H1 (cell line): ENCODE data around the gene TNFRSF8. TPM values are rescaled to one million over a fixed set of nuclear protein-coding genes. Genes with fewer than 3 reads are reported as not detected.

Experiments used
- CTCF ChIA-PET: fragments of 300-600 bp; sonication (Branson Sonifier 250); formaldehyde crosslinking; loops from one replicate; lab custom pipeline; 2021; ENCODE audit not compliant: partially characterized antibody; lab: Charles Lee
- POLR2A ChIA-PET: fragments of 300-600 bp; sonication (Branson Sonifier 250); formaldehyde crosslinking; loops from one replicate; lab custom pipeline; 2021; ENCODE audit warnings: inconsistent platforms; ENCODE audit not compliant: partially characterized antibody; lab: Charles Lee
- DNase-seq, 2 experiments: peaks; one replicate each; pipeline versions ENCODE4 v3.0.0 to v3.0.0-alpha.2; 2010 to 2022; ENCODE audit warnings: low spot score in 2 of 2, low read depth in 1 of 2, mixed read lengths in 1 of 2
- FAIRE-seq: peaks from 2 replicates; lab custom pipeline; 2011; peaks lifted over from hg19 to GRCh38; lab: Jason Lieb, UNC
- H2AFZ ChIP-seq: 2 replicates; pipeline ENCODE4 v1.8.1; 2012; ENCODE audit warnings: low read length, inconsistent platforms
- H2AK5ac ChIP-seq: 2 replicates; pipeline ENCODE4 v1.6.1; 2013; ENCODE audit warnings: low read depth, low read length
- H2BK120ac ChIP-seq: replicated peaks from 2 replicates; pipeline ENCODE3; 2013; ENCODE audit warnings: low read depth, low read length, inconsistent platforms
- H2BK12ac ChIP-seq: 2 replicates; pipeline ENCODE4 v1.6.1; 2013; ENCODE audit warnings: low read depth, low read length
- H2BK15ac ChIP-seq: 2 replicates; pipeline ENCODE4 v1.6.1; 2013; ENCODE audit warnings: low read length
- H2BK20ac ChIP-seq: 2 replicates; pipeline ENCODE4 v1.6.1; 2013; ENCODE audit warnings: low read length
- H2BK5ac ChIP-seq: 2 replicates; pipeline ENCODE4 v1.6.1; 2013; ENCODE audit warnings: low read depth, low read length
- H3K14ac ChIP-seq: 2 replicates; pipeline ENCODE4 v1.6.1; 2013; ENCODE audit warnings: inconsistent platforms; ENCODE audit not compliant: insufficient read length
- H3K18ac ChIP-seq: 2 replicates; pipeline ENCODE4 v1.6.1; 2013; ENCODE audit warnings: low read length; ENCODE audit errors: extremely low read depth
- H3K23ac ChIP-seq: 2 replicates; pipeline ENCODE4 v1.6.1; 2013; ENCODE audit warnings: inconsistent platforms; ENCODE audit not compliant: insufficient read length
- H3K23me2 ChIP-seq: 2 replicates; pipeline ENCODE4 v1.6.1; 2013; ENCODE audit warnings: low read depth, low read length
- H3K27ac ChIP-seq: 2 replicates; pipeline ENCODE4 v1.6.1; 2011; ENCODE audit warnings: low read depth, low read length, inconsistent platforms
- H3K27me3 ChIP-seq, 4 experiments: replicated peaks in 1 of 4; 1 replicate in 1 of 4; 2 replicates in 3 of 4; pipeline versions ENCODE4 v1.6.1 to v1.8.1; 2011 to 2013; ENCODE audit warnings: low read length in 3 of 4, mild to moderate bottlenecking in 3 of 4, inconsistent platforms in 2 of 4, mixed read lengths in 2 of 4, moderate library complexity in 1 of 4; ENCODE audit not compliant: control insufficient read depth in 3 of 4, insufficient read depth in 3 of 4; ENCODE audit errors: extremely low read depth in 1 of 4
- H3K36me3 ChIP-seq, 4 experiments: 2 replicates each; pipeline versions ENCODE4 v1.6.1 to v1.8.1; 2011 to 2013; ENCODE audit warnings: mild to moderate bottlenecking in 4 of 4, low read length in 3 of 4, moderate library complexity in 2 of 4, control low read depth in 1 of 4, inconsistent platforms in 1 of 4; ENCODE audit not compliant: insufficient read depth in 4 of 4, control insufficient read depth in 2 of 4
- H3K4ac ChIP-seq: replicated peaks from 2 replicates; pipeline ENCODE3; 2013; ENCODE audit warnings: low read length, low read depth, mixed read lengths, inconsistent platforms; ENCODE audit not compliant: insufficient read length
- H3K4me1 ChIP-seq, 4 experiments: replicated peaks in 1 of 4; 1 replicate in 1 of 4; 2 replicates in 3 of 4; pipeline versions ENCODE4 v1.6.1 to v1.8.1; 2011 to 2013; ENCODE audit warnings: low read length in 3 of 4, inconsistent platforms in 2 of 4, mixed read lengths in 1 of 4; ENCODE audit not compliant: insufficient read depth in 4 of 4, control insufficient read depth in 3 of 4
- H3K4me2 ChIP-seq, 2 experiments: 2 replicates each; pipeline versions ENCODE4 v1.6.1 to v1.8.1; 2011 to 2013; ENCODE audit warnings: low read depth in 2 of 2, low read length in 2 of 2, control low read depth in 1 of 2, inconsistent platforms in 1 of 2, mild to moderate bottlenecking in 1 of 2; ENCODE audit not compliant: insufficient read depth in 1 of 2
- H3K4me3 ChIP-seq, 4 experiments: fragments of 200-600, 300-600 bp in 1 of 4; sonication (generic), shearing (Covaris generic), sonication (Bioruptor Twin) in 1 of 4; 2 replicates each; pipeline versions ENCODE4 v1.5.1 to v1.8.1; 2011 to 2016; ENCODE audit warnings: low read length in 4 of 4, low read depth in 3 of 4, control low read depth in 2 of 4, inconsistent platforms in 2 of 4, mild to moderate bottlenecking in 2 of 4, mixed read lengths in 1 of 4, moderate library complexity in 1 of 4; ENCODE audit not compliant: insufficient read depth in 2 of 4; ENCODE audit errors: extremely low read depth in 1 of 4
- H3K56ac ChIP-seq: replicated peaks from 2 replicates; pipeline ENCODE3; 2013; ENCODE audit warnings: low read depth, mild to moderate bottlenecking, mixed read lengths, low read length, inconsistent platforms; ENCODE audit not compliant: insufficient read length
- H3K79me1 ChIP-seq: 2 replicates; pipeline ENCODE4 v1.6.1; 2013; ENCODE audit warnings: low read depth, low read length, control low read depth
- H3K79me2 ChIP-seq, 2 experiments: 2 replicates each; pipeline versions ENCODE4 v1.6.1 to v1.8.1; 2012 to 2013; ENCODE audit warnings: low read length in 2 of 2, mild to moderate bottlenecking in 2 of 2, inconsistent platforms in 1 of 2; ENCODE audit not compliant: insufficient read depth in 2 of 2, control insufficient read depth in 1 of 2
- H3K9ac ChIP-seq, 4 experiments: replicated peaks in 1 of 4; 1 replicate in 1 of 4; 2 replicates in 3 of 4; pipeline versions ENCODE4 v1.6.1 to v1.8.1; 2011 to 2013; ENCODE audit warnings: low read depth in 3 of 4, low read length in 3 of 4, control low read depth in 2 of 4, mild to moderate bottlenecking in 2 of 4, moderate library complexity in 2 of 4, inconsistent platforms in 1 of 4; ENCODE audit errors: extremely low read depth in 1 of 4
- H3K9me3 ChIP-seq, 2 experiments: 2 replicates each; pipeline versions ENCODE4 v1.6.1 to v1.8.1; 2012 to 2013; ENCODE audit warnings: mild to moderate bottlenecking in 2 of 2, moderate library complexity in 2 of 2, control low read depth in 1 of 2, inconsistent platforms in 1 of 2, low read depth in 1 of 2, low read length in 1 of 2, mixed read lengths in 1 of 2; ENCODE audit not compliant: insufficient read depth in 2 of 2
- H4K20me1 ChIP-seq, 2 experiments: replicated peaks in 1 of 2; 2 replicates each; pipeline versions ENCODE3 to v1.8.1; 2011 to 2013; ENCODE audit warnings: inconsistent platforms in 2 of 2, low read length in 2 of 2, mild to moderate bottlenecking in 1 of 2; ENCODE audit not compliant: insufficient read depth in 2 of 2, control insufficient read depth in 1 of 2
- H4K5ac ChIP-seq: 2 replicates; pipeline ENCODE4 v1.6.1; 2013; ENCODE audit warnings: low read length, low read depth, mixed read lengths, inconsistent platforms; ENCODE audit not compliant: insufficient read length
- H4K8ac ChIP-seq: 2 replicates; pipeline ENCODE4 v1.8.0; 2013; ENCODE audit warnings: mild to moderate bottlenecking, moderate library complexity, low read length, inconsistent platforms; ENCODE audit not compliant: insufficient read depth; ENCODE audit errors: extremely low read depth
- H4K91ac ChIP-seq: replicated peaks from 2 replicates; pipeline ENCODE3; 2013; ENCODE audit warnings: low read length, mixed read lengths, inconsistent platforms; ENCODE audit not compliant: insufficient read length
- SAP30 ChIP-seq: fragments of 300-600 bp; sonication (generic); IDR thresholded peaks from 2 replicates; pipeline ENCODE4 v1.7.1; 2012; ENCODE audit warnings: low read length, moderate library complexity, mild to moderate bottlenecking, inconsistent platforms; ENCODE audit not compliant: insufficient read depth, insufficient replicate concordance
- WGBS, 2 experiments: shearing (Covaris generic) in 1 of 2; methylation state at CpG; one replicate each; pipeline versions ENCODE4 v1.1.6 to v1.1.7; 2013 to 2015; ENCODE audit warnings: low lambda C conversion rate in 2 of 2, mixed read lengths in 2 of 2, inconsistent platforms in 1 of 2, low coverage in 1 of 2, missing lambda C conversion rate in 1 of 2; ENCODE audit not compliant: insufficient replicate concordance in 2 of 2, insufficient coverage in 1 of 2, insufficient read length in 1 of 2; ENCODE audit errors: extremely low coverage in 1 of 2, missing lambda C conversion rate in 1 of 2; 5-methylcytosine and 5-hydroxymethylcytosine counted together
- polyA plus RNA-seq, 7 experiments: library from polyadenylated mRNA; depleted of rRNA in 3 of 7; stranded (reverse) in 5 of 7; unstranded in 2 of 7; fragments of >200 nt in 5 of 7; fragments of 200-250 nt in 2 of 7; gene quantifications; 1 replicate in 5 of 7; 2 replicates in 1 of 7; 4 replicates in 1 of 7; pipeline versions ENCODE4 v1.2.1 to v1.2.3, GENCODE V29; 2011 to 2013; ENCODE audit warnings: missing spikeins in 2 of 7, mixed read lengths in 2 of 7
- total RNA-seq: library from RNA; stranded (reverse); fragmentation: NEBNext Ultra II Directional; extraction: Animal tissue kit (Norgen Biotek cat#: 25700); gene quantifications from 2 replicates; pipeline ENCODE4 v1.2.1, GENCODE V29; 2021

The TNFRSF8 gene
- total and polyA plus RNA-seq, 2 of the 8 experiments (the other 6 are each of a cell fraction or from before 2014, with no cell fraction given): 23.2 to 32.7 TPM

DNA sequence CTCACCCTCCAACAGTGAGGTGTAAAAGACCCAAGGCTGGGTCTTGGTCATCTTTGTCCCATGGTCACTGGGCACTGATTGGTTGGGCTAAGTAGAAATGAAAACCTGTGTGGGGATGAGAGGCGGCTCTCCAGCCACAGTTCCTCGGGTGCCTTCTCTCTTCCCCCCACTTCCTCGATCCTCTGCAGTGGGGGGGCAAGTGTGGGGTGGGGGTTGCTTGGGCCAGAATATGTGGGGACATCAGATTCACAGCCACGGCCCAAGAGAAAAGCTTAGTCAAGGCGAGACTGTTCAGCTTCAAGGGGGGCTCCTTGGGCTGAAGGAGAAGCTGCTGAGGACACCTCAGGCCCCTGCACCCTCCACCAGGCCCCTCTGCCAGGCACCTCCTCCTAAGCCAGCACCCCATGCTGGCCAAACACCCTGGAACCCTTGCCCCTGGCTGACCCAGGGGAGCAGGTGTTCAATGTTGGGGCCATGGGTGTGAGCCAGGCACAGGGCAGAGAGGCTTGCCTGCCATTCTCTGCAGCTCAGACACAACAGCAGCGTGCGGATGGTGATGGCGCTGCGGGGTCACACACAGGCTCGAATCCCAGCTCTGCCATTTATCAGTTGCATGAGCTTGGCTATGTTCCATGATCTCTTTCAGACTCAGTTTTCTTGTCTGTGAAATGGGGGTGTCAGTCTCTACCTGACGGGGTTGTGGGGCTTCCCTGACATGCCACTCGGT lies 82.7 kb downstream of the TNFRSF8 start:
- Histone ChIP-seq H4K20me1 (peaks cover 0 to 2% of the 10 kb centered on the region in 2 experiments), H3K9ac (no peak overlapping the region), H3K79me1 (no peaks in the 10 kb centered on the region), H2BK12ac (no peak overlapping the region), H4K91ac (no peak overlapping the region), H3K4me2 (no peak overlapping the region), H3K4ac (no peak overlapping the region), H3K4me3 (no peak overlapping the region), H4K8ac (no peak overlapping the region), H3K56ac (no peak overlapping the region), H2AK5ac (no peak overlapping the region), H3K9me3 (no peaks in the 10 kb centered on the region; a peak in 1 of 4 replicates), H3K4me1 (peaks cover 0 to 5% (median 3%) of the 10 kb centered on the region in 4 experiments; a peak in 5 of 7 replicates), H3K27me3 (no peaks in the 10 kb centered on the region), H3K36me3 (no peaks in the 10 kb centered on the region; a peak in 2 of 8 replicates), H3K23me2 (no peaks in the 10 kb centered on the region), H2BK120ac (no peak overlapping the region), H2BK15ac (no peak overlapping the region), H2BK20ac (no peak overlapping the region), H3K23ac (no peak overlapping the region), H3K14ac (no peak overlapping the region), H2AFZ (no peak overlapping the region), H3K27ac (no peak overlapping the region), H4K5ac (no peak overlapping the region), H3K18ac (no peak overlapping the region), H3K79me2 (no peaks in the 10 kb centered on the region), H2BK5ac (no peak overlapping the region)
- DNase-seq (no peak), FAIRE-seq (no peak)
- POLR2A ChIA-PET: no interaction called here
- TF ChIP-seq SAP30: no peak
- CTCF ChIA-PET: interaction anchor here (0.9 to 9.2 kb wide), 10 partner anchors 16 to 131 kb away, joined by 3 to 79 read pairs (median 4); no protein-coding TSS in a partner anchor
- WGBS, 2 experiments: 98% methylated on average over 9 of the region's 12 CpGs; no CpG with 5 or more reads in 1 of the 2 experiments
